GM12878 (cell line): ENCODE measurements around the gene PCSK1N. TPM values are rescaled to one million over a fixed set of nuclear protein-coding genes. Genes with fewer than 3 reads are reported as not detected.

Experiments
- ATAC-seq: fragments of 200-7000 bp; cut with Tn5 transposase; 3 replicates; pipeline ENCODE4 v1.9.1; 2020; ENCODE audit warnings: mild to moderate bottlenecking, moderate library complexity
- BruUV-seq: library from RNA; stranded (reverse); fragments of 400-500 nt; replicated peaks from 2 replicates; lab custom pipeline; 2021; lab: Mats Ljungman, UMichigan
- CTCF ChIA-PET: fragments of 300-600 bp; sonication (Branson Sonifier 250); formaldehyde crosslinking; extraction: SDS; loops from one replicate; lab custom pipeline; 2021; ENCODE audit warnings: inconsistent platforms; lab: Yijun Ruan, JAX
- POLR2A ChIA-PET: fragments of 350-600 bp; formaldehyde crosslinking; extraction: SDS; loops from one replicate; lab custom pipeline; 2021; ENCODE audit warnings: inconsistent platforms; lab: Charles Lee
- RAD21 ChIA-PET: fragments of 300-600 bp; sonication (Branson Sonifier 250); formaldehyde crosslinking; loops from one replicate; lab custom pipeline; 2023; ENCODE audit warnings: antibody characterized with exemption; ENCODE audit not compliant: unreplicated experiment; lab: Charles Lee
- SMC1A ChIA-PET: fragments of 300-600 bp; sonication (Branson Sonifier 250); formaldehyde crosslinking; loops from one replicate; lab custom pipeline; 2023; ENCODE audit not compliant: unreplicated experiment, uncharacterized antibody; lab: Charles Lee
- DNase-seq: peaks from one replicate; pipeline ENCODE4 v3.0.0-alpha.2; 2011; ENCODE audit warnings: low read depth, low spot score
- FAIRE-seq: peaks from 3 replicates; lab custom pipeline; 2011; peaks lifted over from hg19 to GRCh38; lab: Jason Lieb, UNC
- H2AFZ ChIP-seq: 2 replicates; pipeline ENCODE4 v1.6.0; 2011; ENCODE audit warnings: low read depth, low read length, control low read depth; ENCODE audit not compliant: control insufficient read depth
- H3K27ac ChIP-seq: 2 replicates; pipeline ENCODE4 v1.5.1; 2011; ENCODE audit warnings: control low read depth; ENCODE audit not compliant: control insufficient read depth, insufficient read depth
- H3K27me3 ChIP-seq, 2 experiments: replicated peaks in 1 of 2; 2 replicates each; pipeline versions ENCODE4 v1.6.0 to v1.6.1; 2011; ENCODE audit warnings: low read length in 1 of 2; ENCODE audit not compliant: control insufficient read depth in 2 of 2, insufficient read depth in 2 of 2
- H3K36me3 ChIP-seq, 2 experiments: 2 replicates each; pipeline ENCODE4 v1.5.1; 2011; ENCODE audit warnings: low read length in 1 of 2; ENCODE audit not compliant: control insufficient read depth in 2 of 2, insufficient read depth in 2 of 2
- H3K4me1 ChIP-seq: 2 replicates; pipeline ENCODE4 v1.6.1; 2011; ENCODE audit warnings: mild to moderate bottlenecking, low read length, moderate library complexity, mixed read lengths; ENCODE audit not compliant: control insufficient read depth, insufficient read depth
- H3K4me2 ChIP-seq: 2 replicates; pipeline ENCODE4 v1.6.0; 2011; ENCODE audit warnings: control low read depth; ENCODE audit not compliant: control insufficient read depth, insufficient read depth
- H3K4me3 ChIP-seq: fragments of 200-600 bp; sonication (generic); 2 replicates; pipeline ENCODE4 v1.5.1; 2016
- H3K79me2 ChIP-seq: 2 replicates; pipeline ENCODE4 v1.6.0; 2011; ENCODE audit warnings: low read length; ENCODE audit not compliant: control insufficient read depth, insufficient read depth
- H3K9ac ChIP-seq: 2 replicates; pipeline ENCODE4 v1.8.0; 2011; ENCODE audit warnings: low read length, control low read depth, mixed read lengths; ENCODE audit not compliant: control insufficient read depth, insufficient read depth
- H3K9me3 ChIP-seq: replicated peaks from 3 replicates; pipeline ENCODE4 v1.5.1; 2011; ENCODE audit warnings: mild to moderate bottlenecking, low read length; ENCODE audit not compliant: control insufficient read depth, insufficient read depth
- H4K20me1 ChIP-seq: 2 replicates; pipeline ENCODE4 v1.6.0; 2011; ENCODE audit not compliant: control insufficient read depth, insufficient read depth
- ASH2L ChIP-seq: fragments of 300-600, 200-600 bp; sonication (generic); IDR thresholded peaks from 2 replicates; pipeline ENCODE4 v1.6.1; 2017; ENCODE audit warnings: low read depth, mild to moderate bottlenecking, borderline replicate concordance
- CREM ChIP-seq: IDR thresholded peaks from 2 replicates; pipeline ENCODE4 v1.6.1; 2014; ENCODE audit warnings: antibody characterized with exemption, low read depth
- KDM1A ChIP-seq: fragments of 200-600 bp; sonication (generic); IDR thresholded peaks from 2 replicates; pipeline ENCODE4 v1.6.1; 2016; ENCODE audit warnings: borderline replicate concordance
- PML ChIP-seq: IDR thresholded peaks from 2 replicates; pipeline ENCODE4 v1.6.1; 2012; ENCODE audit warnings: low read length, inconsistent platforms
- SIX5 ChIP-seq: IDR thresholded peaks from 2 replicates; pipeline ENCODE4 v1.6.1; 2011; ENCODE audit warnings: mild to moderate bottlenecking, low read depth, low read length, moderate library complexity; ENCODE audit not compliant: severe bottlenecking
- SMC3 ChIP-seq: IDR thresholded peaks from 2 replicates; pipeline ENCODE4 v1.6.1; 2011; ENCODE audit warnings: low read length, improper control_type of control experiment, borderline replicate concordance
- STAT1 ChIP-seq: fragments of 450-650 bp; conservative IDR thresholded peaks from 2 replicates; pipeline ENCODE4 v1.6.1; 2014; ENCODE audit warnings: antibody characterized with exemption, mild to moderate bottlenecking
- ZNF687 ChIP-seq: fragments of 450-650 bp; IDR thresholded peaks from 2 replicates; pipeline ENCODE4 v1.6.1; 2017; ENCODE audit warnings: mild to moderate bottlenecking, moderate library complexity
- ZZZ3 ChIP-seq: IDR thresholded peaks from 2 replicates; pipeline ENCODE4 v1.6.1; 2011; ENCODE audit warnings: low read depth; ENCODE audit not compliant: control insufficient read depth, insufficient read length
- WGBS: methylation state at CpG from one replicate; pipeline ENCODE4 v1.1.6; 2016; ENCODE audit warnings: low lambda C conversion rate; ENCODE audit not compliant: insufficient replicate concordance, insufficient coverage; ENCODE audit errors: missing lambda C conversion rate; 5-methylcytosine and 5-hydroxymethylcytosine counted together
- in situ Hi-C: fragments of 300-500 bp; cut with MboI; formaldehyde crosslinking; loops from 9 replicates; pipeline ENCODE4 v1.14.3; 2018; ENCODE audit warnings: mixed read lengths
- intact Hi-C: fragments of 100-400 bp; cut with micrococcal nuclease; formaldehyde crosslinking; loops from one replicate; pipeline ENCODE4 v1.14.2; 2022; ENCODE audit not compliant: unreplicated experiment
- polyA plus RNA-seq, 11 experiments: library from polyadenylated mRNA; depleted of rRNA in 4 of 11; unstranded in 6 of 11; stranded (reverse) in 5 of 11; fragments of >200 nt; fragmentation: Nextera tagmentation in 4 of 11; fragmentation: Illumina TruSeq in 1 of 11; extraction: Ambion mirVana in 4 of 11; extraction: Trizol in 1 of 11; gene quantifications; 1 replicate in 1 of 11; 2 replicates in 10 of 11; pipeline versions ENCODE4 v1.2.1 to v1.2.3, GENCODE V29; 2011 to 2016; ENCODE audit warnings: inconsistent platforms in 2 of 11, missing spikeins in 2 of 11, low read depth in 1 of 11
- total RNA-seq, 4 experiments: library from RNA; depleted of rRNA in 3 of 4; stranded (reverse); fragments of >200 nt in 3 of 4; fragmentation: Illumina TruSeq in 1 of 4; extraction: Trizol in 1 of 4; gene quantifications; 2 replicates each; pipeline versions ENCODE4 v1.2.1 to v1.2.3, GENCODE V29; 2013 to 2021

Gene PCSK1N
- total and polyA plus RNA-seq, 10 of the 15 experiments (the other 5 are each of a cell fraction or from before 2014, with no cell fraction given) = 0.19 TPM; not detected in 9

DNA sequence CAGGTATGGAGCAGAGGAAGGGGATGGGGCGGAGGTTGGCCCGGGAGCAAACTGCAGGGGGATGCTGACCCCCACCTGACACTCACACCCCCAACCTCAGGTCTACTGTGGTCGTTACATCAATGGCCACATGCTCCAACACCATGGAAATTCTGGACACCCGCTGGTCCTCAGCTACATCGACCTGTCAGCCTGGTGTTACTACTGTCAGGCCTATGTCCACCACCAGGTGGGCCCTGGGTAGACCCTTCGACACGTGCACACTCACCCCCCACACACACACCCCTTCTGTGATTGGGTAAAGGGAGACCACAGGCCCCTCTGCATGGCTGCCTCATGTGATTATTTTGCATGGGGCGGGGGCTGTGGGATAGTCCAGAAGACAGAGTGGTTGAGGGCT, 11.3 kb downstream of the PCSK1N start:
- intact Hi-C loops = no loop called here
- Histone ChIP-seq H3K79me2 (no peaks in the 10 kb centered on the region), H3K4me1 (no peaks in the 10 kb centered on the region), H2AFZ (no peak overlapping the region), H3K9me3 (no peaks in the 10 kb centered on the region; the same call in 2 of the 3 replicates), H4K20me1 (no peaks in the 10 kb centered on the region), H3K36me3 (no peaks in the 10 kb centered on the region), H3K27ac (no peak overlapping the region), H3K4me3 (no peak overlapping the region), H3K4me2 (no peak overlapping the region), H3K27me3 (0 out of 4 replicates have a peak, but pooled peaks cover 0 to 2% of the 10 kb centered on the region in 2 experiments), H3K9ac (no peak overlapping the region)
- BruUV-seq = no TSS peak
- WGBS = 57% methylated on average over 8 of the region's 8 CpGs
- ATAC-seq (no peak), FAIRE-seq (no peak), DNase-seq (no peak)
- in situ Hi-C loops = loop anchor here (10.0 kb wide), 1 partner anchor 49 kb away; no protein-coding TSS in a partner anchor
- SMC1A ChIA-PET = no interaction called here
- POLR2A ChIA-PET = no interaction called here
- RAD21 ChIA-PET = no interaction called here
- CTCF ChIA-PET = interaction anchor here (0.8 kb wide), 1 partner anchor 63 kb away, joined by 3 read pairs; no protein-coding TSS in a partner anchor
- TF ChIP-seq SMC3 (no peak), SIX5 (no peak), STAT1 (no peak), PML (no peak), ASH2L (no peak), CREM (no peak), KDM1A (no peak), ZZZ3 (no peak), ZNF687 (no peak)
